ENCODE results near the gene INO80E. TPM values are rescaled to one million over a fixed set of nuclear protein-coding genes. Genes with fewer than 3 reads are reported as not detected.

The INO80E gene
- total RNA-seq, 1 experiment from 2014 or later = 90.1 TPM

GRCh38 chr16:29972992-29973383 lies 23.1 kb upstream of the INO80E start:
- intact Hi-C loops (cut with micrococcal nuclease) = no loop called here
- no peak for TF ChIP-seq CTCF (IDR thresholded peaks at IDR 0.05; ENCODE audit: unreplicated experiment)
- peaks cover 39% of the 10 kb centered on the region for H3K36me3 Mint-ChIP-seq (ENCODE audit: insufficient read depth, unreplicated experiment)
- H3K4me1 Mint-ChIP-seq (ENCODE audit: insufficient read depth, unreplicated experiment) = peaks cover 27% of the 10 kb centered on the region
- H3K27me3 Mint-ChIP-seq (ENCODE audit: insufficient read depth, unreplicated experiment) = no peaks in the 10 kb centered on the region
- H3K4me3 Mint-ChIP-seq (ENCODE audit: unreplicated experiment) = peak overlapping the region; percentile 96
- ChIA-PET POLR2A (interaction anchor here (0.6 to 5.8 kb wide), 27 partner anchors 11 to 214 kb away, joined by 3 to 75 read pairs (median 4); partner anchors contain the start of genes ASPHD1, CDIPT, HIRIP3 and INO80E), CTCF (interaction anchor here (0.6 to 1.2 kb wide), 12 partner anchors 20 to 1658 kb away, joined by 3 to 6 read pairs (median 4); partner anchors contain the start of genes HIRIP3, PAGR1, TBX6 and TLCD3B)
- peak overlapping the region; percentile 98 for H3K27ac Mint-ChIP-seq (ENCODE audit: low read depth, unreplicated experiment)
- no peak for DNase-seq (ENCODE audit: unreplicated experiment)
- no peaks in the 10 kb centered on the region for H3K9me3 Mint-ChIP-seq (ENCODE audit: unreplicated experiment)
- no TSS peak for BruUV-seq (replicated peaks)

- Mint-ChIP-seq H3K4me3 (ENCODE audit: unreplicated experiment) (peak within 1 kb of the TSS; percentile 96), H3K4me1 (ENCODE audit: insufficient read depth, unreplicated experiment) (peaks cover 27% of the 10 kb centered on the region), H3K9me3 (ENCODE audit: unreplicated experiment) (no peaks in the 10 kb centered on the region), H3K27me3 (ENCODE audit: insufficient read depth, unreplicated experiment) (no peaks in the 10 kb centered on the region), H3K36me3 (ENCODE audit: insufficient read depth, unreplicated experiment) (peaks cover 39% of the 10 kb centered on the region), H3K27ac (ENCODE audit: low read depth, unreplicated experiment) (peak within 1 kb of the TSS; percentile 98)
- ChIA-PET POLR2A (interaction anchor here (0.6 to 5.8 kb wide), 31 partner anchors 9 to 214 kb away, joined by 3 to 75 read pairs (median 4); partner anchors contain the start of genes ASPHD1, CDIPT, HIRIP3 and INO80E), CTCF (interaction anchor here (0.7 to 1.2 kb wide), 10 partner anchors 20 to 166 kb away, joined by 3 to 6 read pairs (median 4); partner anchors contain the start of genes HIRIP3, SEZ6L2 and TBX6)
- BruUV-seq (replicated peaks) = no TSS peak
- no peak for TF ChIP-seq CTCF (IDR thresholded peaks at IDR 0.05; ENCODE audit: unreplicated experiment)
- peak; percentile 97 for DNase-seq (ENCODE audit: unreplicated experiment)
- intact Hi-C loops (cut with micrococcal nuclease) = loop anchor here (2.0 kb wide), 2 partner anchors 47 to 111 kb away; partner anchors contain the start of genes CDIPT and KCTD13
Observed at GRCh38 chr16:29973384-29974246, 22.4 kb upstream of the INO80E start, which contains the start of gene TAOK2. Gene TAOK2 (plus strand): TSS chr16:29973868. CDS start chr16:29977773, 3,905 bp downstream.

- Mint-ChIP-seq H3K9me3 (ENCODE audit: unreplicated experiment) (no peaks in the 10 kb centered on the region), H3K4me1 (ENCODE audit: insufficient read depth, unreplicated experiment) (peaks cover 27% of the 10 kb centered on the region), H3K27me3 (ENCODE audit: insufficient read depth, unreplicated experiment) (no peaks in the 10 kb centered on the region), H3K4me3 (ENCODE audit: unreplicated experiment) (peak overlapping the region; percentile 96), H3K36me3 (ENCODE audit: insufficient read depth, unreplicated experiment) (peaks cover 39% of the 10 kb centered on the region), H3K27ac (ENCODE audit: low read depth, unreplicated experiment) (peak overlapping the region; percentile 98)
- POLR2A ChIA-PET = interaction anchor here (0.7 to 5.8 kb wide), 18 partner anchors 8 to 170 kb away, joined by 3 to 75 read pairs (median 4); partner anchors contain the start of genes ALDOA, ASPHD1, HIRIP3 and INO80E
- BruUV-seq (replicated peaks) = no TSS peak
- intact Hi-C loops (cut with micrococcal nuclease) = loop anchor here (2.0 kb wide), 2 partner anchors 48 to 112 kb away; partner anchors contain the start of genes CDIPT and KCTD13
- DNase-seq (ENCODE audit: unreplicated experiment) = no peak
- CTCF ChIA-PET = interaction anchor here (0.5 to 1.6 kb wide), 5 partner anchors 14 to 75 kb away, joined by 3 to 5 read pairs (median 4); partner anchors contain the start of gene SEZ6L2
- TF ChIP-seq CTCF (IDR thresholded peaks at IDR 0.05; ENCODE audit: unreplicated experiment) = no peak
Observed at GRCh38 chr16:29974291-29975133, 21.5 kb upstream of the INO80E start.

Measured in MCF 10A (cell line).